ENCODE measurements around the gene ACOT11.
A peak's percentile ranks its signal among the peaks of the same experiment; 100 is the strongest.

The ACOT11 gene

DNA sequence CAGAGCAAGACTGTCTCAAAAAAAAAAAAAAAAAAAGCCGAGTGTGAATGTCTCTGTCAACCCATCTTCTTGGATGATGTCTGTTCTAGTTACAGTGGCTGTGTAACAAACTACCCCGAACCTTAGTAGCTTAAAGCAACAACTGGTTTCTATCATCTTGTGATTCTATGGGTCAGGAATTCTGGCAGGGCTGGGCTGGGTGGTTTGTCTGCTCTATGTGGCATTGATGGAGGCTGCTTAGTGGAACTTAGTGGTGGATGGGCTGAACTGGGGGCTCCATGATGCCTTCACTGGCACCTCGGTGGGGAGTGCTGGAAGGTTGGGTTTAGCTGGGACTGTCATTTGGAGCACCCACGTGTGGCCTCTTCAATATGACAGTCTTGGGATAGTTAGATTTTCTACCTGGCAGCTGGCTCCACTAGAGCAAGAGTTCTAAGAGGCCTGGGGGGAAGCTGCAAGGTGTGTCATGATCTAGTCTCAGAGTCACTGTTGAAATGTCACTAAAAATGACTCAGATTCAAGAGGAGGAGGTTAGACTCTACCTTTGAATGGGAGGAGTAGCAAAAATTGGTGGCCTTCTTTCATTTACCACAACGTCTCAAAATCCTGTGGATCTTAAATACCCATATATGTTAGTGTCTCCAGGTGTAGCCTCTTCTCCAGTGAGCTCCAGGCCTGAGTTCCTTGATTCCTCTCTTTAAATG lies 18.6 kb downstream of the ACOT11 start:
- no peak for DNase-seq

DNA sequence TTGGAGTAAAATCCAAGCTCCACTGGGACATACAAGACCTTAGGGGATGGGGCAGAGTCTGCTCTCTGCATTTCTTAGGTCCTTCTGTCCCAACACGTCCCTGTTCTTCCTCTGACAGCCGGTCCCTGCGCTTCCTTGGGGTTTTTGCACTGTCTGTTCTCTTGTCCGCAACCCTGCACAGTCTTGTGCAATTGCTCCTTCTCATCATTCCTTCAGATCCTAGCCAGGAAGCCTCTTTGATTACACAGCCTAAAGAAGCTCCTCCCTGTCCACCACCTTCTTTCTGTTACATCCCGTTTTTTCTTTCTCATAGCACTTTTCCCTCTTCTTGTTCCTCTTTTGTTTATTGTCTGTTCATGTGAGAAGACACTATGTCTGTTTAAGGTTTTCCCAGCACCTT lies 19.9 kb downstream of the ACOT11 start:
- DNase-seq = no peak

DNA sequence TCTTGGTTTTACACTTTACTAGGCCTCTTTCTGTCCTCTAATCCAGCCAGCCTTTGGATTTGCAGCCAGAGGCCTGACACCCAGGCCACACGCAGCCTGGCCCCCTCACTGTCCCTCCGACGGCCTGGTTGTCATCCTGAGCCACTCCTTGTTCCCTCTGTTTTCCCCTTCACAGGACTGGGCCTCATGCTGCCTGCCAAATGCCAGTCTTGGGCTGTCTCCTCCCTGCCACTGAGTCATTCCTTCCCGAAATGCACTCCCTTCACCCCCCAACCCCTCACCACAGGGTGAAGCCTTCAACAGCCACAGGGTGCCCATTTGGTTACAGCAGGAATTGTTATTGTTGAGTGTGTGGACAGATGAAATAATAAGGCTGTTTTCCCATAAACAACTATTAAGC lies 21.3 kb downstream of the ACOT11 start:
- DNase-seq = no peak

DNA sequence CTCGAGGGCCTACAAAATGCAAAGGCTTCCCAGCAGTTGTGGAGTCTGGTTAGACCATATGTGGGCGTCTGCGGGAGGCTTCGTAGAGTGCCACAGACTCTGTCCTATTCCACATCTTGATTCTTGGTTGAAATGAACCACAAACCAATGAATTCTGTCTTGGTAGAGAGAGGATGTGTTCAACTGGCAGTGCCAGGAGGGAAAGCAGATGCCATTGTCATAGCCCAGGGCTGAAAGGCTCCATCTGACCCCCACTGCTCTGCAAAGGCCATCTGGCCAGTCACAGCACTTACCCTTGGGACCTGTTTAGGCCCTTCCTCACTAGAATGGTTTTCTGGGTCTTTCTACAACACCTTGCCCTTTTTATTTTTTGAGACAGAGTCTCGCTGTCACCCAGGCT lies 22.1 kb downstream of the ACOT11 start:
- DNase-seq = no peak

DNA sequence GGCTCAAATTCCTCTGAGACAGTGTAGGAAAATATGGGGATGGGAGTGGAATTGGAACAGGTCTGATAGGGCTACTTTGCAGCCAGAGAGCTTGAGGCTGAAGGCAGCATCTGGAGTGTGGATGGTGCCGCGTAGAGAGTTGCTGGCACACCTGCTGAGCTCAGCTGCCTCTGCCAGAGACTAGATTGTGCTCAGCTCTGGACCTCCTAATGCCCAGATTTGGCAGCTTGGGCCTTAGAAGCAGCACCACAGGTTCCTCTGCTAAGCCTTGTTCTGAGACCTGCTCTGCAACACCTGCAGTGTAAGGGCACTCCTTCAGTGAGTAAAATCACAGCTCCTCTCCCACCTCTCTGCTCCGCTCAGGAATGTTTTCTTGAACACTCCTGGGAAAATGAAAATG lies 23.3 kb downstream of the ACOT11 start:
- DNase-seq = peak; percentile 76

DNA sequence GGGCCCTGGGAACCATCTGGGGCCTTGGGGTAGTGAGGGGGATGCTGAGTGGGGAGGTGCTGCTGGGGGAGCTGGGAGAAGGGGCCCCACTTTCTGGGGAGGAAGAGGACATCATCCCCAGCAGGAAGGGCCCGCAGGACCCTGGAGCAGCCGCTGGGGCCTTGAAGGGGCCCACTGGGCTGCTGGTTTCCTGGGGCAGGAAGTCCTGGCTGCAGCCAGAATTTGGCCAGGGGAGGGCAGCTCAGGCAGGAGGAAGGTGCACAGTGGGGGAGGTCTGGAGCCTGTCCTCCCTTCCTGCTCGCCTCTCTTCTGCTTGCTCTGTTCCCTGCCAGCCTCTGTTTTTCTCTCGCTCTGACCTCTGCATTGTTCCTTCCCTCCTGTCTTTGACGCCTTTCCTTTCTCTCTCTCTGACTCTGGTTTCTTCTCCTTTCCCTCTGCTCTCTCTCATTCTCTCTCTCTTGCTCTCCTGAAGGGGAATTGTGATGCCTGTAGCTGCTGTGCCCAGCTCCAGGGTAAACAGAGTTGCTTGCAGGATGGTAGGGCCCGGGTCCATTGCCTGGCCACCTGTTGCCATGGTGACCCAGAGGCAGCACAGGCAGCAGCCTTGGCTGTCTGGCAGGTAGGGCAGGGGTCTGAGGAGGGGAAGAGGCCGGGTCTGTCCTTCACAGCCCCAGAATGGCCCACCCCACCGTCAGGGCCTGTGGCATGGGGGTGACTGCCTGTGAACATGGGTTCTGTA lies 23.9 kb downstream of the ACOT11 start:
- no peak for DNase-seq

DNA sequence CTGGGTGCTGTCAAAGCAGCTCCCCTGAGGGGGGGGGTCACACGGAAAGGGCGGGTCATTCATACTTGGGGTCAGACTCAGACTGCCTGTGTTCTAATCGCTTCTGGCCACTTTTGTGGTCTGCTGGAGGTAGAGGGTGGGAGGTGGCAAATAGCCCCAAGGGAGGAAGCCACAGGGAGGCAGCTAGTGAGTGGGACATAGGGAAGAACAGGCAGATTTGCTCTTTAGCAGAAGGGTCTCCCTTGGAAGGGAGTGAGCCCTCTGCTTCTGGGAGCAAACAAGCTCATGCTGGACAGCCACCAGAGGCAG lies 24.5 kb downstream of the ACOT11 start:
- no peak for DNase-seq

DNA sequence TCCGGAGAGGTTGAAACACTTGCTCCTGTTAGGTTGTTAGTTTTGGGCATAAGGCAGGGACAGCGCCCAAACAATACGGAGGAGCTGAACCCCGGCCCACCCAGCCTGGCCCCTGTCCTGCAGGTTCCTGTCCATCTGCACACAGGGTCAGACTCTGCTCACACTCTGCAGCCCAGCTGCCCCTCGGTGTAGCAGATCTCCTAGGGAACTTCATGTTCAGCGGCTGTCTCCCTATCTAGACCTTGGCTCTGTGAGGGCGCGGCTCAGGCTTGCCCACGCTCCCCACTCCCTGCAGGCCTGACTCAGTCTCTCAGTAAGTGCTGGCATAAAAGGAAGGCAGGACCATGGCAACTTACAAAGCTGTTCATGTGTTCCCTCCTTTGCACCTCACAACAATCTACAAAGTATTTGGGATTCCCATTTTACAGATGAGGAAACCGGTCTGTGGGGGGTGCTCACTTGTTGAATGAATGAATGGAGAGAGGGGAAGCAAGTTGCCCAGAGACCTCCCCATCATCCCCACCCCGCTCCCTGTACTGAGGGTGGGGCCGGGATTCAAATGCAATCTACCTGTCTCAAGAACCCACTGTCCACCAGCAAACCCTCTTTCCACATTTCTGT lies 26.2 kb downstream of the ACOT11 start:
- DNase-seq = no peak

DNA sequence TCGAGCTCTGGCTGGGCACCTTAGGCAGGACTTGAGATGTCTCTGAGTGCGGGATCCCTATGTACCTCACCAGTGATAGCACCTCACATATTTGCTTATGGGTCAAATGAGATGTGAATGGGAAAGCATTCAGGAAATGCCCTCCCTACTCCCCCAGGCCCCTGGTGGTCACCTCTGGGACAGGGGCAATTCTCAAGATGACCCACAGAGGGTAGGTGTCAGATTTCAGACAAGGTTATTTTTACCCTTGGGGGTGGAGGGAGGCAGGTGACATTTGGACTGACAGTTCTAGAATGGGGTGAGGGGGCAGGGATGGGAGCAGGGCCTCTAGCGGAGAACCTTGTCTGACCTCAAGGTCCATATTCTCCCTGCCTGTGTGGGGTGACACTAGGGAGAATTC lies 27.1 kb downstream of the ACOT11 start:
- no peak for DNase-seq

DNA sequence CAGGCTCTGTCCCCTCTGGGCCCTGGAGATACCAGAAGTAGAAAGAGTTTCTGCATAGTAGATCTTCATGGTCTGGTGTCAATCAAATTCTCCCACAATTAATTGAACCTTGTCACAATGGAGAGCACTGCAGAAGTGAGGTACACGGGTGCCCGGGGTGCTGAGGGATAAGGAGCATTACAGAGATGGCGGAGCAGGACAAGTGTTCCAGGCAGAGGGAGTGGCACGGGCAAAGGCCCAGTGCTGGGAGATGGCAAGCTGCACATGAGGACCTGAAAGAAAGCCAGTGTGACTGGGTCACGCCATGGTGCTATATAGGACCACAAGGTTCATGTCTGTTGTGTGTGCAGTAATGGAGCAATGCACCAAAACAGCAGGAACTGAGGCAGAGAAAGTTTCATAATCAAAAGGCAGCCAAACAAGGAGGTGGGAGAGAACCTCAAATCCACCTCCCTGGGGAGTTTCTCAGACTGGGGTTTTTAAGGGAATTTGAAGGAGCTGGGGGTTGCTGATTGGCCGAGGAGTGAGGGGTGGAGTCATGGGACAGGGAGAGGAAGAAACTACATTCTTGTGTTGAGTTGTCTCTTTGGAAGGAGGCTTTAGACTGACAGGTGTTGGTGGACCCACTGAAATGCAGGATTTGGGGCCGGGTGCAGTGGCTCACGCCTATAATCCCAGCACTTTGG lies 27.7 kb downstream of the ACOT11 start:
- no peak for DNase-seq

DNA sequence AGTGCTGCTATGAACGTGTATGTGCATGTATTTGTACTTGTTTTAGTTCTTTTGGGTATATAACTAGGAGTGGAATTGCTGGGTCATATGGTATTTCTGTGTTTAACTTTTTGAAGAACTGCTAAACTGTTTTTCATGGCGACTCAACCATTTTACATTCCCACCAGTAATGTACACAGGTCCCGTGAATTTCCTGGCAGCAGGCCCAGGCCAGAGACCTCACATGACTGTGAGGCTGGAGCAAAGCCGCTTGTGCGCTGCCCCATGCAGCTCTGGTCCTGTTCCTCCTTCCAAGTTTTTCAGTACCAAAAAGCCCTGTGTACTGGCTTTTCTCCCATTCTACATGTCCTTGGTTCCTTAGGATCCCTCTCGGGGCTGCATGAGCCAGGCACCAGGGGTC lies 29.6 kb downstream of the ACOT11 start:
- DNase-seq = no peak

DNA sequence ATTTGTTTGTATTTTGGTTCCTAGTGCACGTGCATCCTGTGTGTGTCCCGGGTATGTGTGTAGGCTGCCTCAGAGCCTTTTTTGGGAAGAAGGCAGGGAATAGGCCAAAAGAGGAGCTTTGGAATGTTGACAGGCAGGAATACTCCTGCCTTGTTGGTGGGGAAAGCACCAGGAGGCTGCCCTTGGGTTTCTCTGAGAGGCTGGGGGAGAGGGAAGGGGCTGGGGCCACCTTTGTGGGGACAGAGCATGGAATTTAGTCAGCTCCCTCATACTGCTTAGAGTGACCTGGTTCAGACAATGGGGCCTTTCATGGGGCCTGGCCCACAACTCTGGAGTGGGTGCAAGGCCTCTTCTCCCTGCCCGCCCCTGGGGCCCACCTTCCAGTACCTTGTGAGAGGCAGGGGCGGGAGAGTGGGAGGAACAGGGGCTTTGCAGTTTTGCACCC lies 31.3 kb downstream of the ACOT11 start:
- DNase-seq = no peak

DNA sequence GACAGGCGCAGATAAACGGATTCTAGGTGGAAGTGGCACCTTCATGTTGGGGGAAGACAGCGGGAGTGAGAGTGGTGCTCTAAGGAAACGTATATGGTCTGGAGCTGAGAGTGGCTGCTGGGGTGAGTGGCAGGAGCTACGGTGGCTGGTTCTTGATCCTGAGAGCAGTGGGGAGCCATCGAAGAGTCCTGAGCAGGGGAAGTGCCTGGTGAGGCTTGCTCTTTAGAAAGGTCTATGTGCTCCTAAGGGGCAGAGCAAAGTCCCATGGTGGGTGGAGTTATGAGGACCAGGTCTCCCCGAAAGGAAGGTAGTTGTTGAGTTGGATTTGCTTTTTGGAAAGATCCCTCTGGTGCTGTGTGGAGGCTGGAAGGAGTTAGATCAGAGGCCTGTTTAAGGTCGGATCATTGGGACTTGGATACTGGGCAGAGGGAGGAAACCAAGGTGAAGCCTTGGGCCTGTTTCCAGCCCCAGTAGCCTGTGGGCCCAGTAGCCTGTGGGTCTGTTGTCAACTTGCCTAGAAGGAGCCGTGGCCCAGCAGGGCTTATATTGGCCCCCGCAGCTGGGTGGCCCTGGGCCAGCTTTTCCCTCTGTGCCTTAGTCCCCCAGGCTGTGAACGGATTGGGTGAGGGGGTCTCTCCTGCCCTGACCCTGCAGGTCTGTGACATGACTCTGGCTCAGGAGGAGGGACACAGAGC lies 33.0 kb downstream of the ACOT11 start:
- no peak for DNase-seq

DNA sequence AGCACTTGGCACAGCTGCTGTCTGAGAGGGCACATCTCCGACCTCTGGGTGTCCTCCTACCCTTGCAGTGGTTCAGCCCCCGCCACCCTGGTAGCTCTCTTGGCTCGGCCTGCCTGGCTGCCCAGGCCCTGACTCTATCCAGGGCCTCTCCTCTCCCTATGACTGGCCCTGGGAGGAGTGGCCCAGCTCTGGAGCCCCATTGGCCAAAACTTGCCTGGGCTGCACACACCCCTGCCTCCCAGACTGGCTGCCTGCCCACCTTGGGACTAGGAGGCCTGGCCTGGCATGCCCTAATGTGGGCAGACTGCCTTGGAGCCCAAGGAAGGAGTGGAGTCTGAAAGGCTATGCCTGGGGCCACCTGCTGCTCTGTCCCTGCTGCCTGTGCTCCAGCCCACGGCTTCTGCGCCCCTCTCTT lies 33.6 kb downstream of the ACOT11 start:
- DNase-seq = peak; percentile 66

DNA sequence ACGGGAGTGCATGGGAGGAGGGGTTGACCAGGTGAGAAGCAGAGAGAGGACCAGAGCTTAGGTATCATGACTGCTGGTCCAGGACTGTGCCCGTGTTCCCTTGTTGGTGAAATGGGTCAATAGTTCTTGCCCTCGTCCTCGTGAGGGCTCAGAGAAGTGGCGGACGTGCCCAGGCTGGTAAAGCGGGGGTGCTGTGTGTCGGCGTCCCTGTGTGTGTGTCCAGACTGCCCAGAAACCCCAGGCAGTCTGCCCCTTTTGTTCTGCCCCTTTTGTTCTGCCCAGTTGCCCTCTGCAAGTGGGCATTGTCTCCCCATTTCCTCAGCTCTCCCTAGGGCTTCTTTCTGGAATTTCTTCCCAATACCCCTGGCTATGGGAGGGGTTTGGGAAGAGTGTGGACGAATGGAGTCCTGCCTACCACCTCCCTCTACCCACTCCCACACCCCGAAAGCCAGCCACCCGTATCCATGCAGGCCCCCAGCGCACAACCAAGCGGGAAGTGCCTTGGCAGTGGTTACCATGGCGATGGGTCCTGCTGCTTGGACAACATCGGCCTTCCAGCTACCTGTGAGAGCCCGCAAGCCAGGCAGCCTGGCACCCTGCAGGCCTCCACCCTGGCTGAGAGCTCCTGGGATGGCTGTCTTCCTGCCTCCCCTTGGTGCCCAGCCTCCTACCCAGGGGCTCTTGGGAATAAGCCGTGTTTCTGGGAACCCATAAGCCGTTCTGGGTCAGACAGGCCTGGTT lies 34.7 kb downstream of the ACOT11 start:
- DNase-seq = no peak

DNA sequence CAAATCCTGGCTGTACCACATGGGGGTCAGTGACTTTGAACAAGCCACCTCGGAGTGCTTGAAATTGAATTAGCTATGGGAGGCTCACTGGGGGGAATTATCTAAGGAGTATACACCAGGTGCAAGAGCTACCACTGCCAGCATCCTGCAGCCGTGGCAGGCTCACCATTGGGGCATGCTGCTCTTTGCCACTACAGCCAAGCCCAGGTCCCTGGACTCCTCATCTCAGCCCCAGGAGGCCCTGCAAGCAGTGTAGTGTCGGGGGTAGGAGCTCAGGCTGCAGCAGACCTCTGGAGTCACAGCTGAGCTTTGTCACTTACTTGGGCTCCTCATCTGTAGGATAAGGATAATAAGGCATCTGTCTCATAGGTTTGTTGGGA lies 35.3 kb downstream of the ACOT11 start:
- no peak for DNase-seq

DNA sequence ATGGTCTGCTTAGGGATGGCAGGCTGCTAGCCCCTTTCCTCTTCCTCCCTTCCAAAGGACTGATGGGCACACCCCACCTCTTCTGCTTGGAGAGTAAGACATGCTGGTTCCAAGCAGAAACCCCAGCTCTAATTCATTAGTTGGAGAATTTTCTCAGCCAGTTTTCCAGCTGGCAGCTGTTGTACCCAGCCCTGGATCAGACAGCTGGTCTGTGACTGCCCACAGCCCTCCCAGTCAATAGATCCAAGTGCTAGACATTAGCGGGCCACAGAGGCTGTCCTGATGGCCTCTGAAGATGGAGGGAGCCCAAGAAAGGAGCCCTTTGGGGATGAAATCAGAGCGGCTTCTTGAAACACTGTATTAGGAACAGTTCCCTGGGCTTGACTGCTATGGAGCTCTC lies 35.8 kb downstream of the ACOT11 start:
- DNase-seq = no peak

DNA sequence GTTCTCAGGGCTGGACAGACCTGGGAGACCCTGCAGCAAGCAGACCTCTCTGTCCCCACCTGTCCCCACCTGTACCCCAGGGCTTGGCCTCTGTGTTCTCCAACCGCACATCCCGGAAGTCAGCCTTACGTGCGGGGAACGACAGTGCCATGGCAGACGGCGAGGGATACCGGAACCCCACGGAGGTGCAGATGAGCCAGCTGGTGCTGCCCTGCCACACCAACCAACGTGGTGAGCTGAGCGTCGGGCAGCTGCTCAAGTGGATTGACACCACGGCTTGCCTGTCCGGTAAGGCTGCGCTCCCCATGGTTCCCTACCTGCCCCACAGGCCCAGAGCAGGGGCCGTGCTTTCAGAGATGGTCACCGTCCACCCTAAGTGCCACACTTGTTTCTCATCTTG lies 36.5 kb downstream of the ACOT11 start:
- DNase-seq = no peak

DNA sequence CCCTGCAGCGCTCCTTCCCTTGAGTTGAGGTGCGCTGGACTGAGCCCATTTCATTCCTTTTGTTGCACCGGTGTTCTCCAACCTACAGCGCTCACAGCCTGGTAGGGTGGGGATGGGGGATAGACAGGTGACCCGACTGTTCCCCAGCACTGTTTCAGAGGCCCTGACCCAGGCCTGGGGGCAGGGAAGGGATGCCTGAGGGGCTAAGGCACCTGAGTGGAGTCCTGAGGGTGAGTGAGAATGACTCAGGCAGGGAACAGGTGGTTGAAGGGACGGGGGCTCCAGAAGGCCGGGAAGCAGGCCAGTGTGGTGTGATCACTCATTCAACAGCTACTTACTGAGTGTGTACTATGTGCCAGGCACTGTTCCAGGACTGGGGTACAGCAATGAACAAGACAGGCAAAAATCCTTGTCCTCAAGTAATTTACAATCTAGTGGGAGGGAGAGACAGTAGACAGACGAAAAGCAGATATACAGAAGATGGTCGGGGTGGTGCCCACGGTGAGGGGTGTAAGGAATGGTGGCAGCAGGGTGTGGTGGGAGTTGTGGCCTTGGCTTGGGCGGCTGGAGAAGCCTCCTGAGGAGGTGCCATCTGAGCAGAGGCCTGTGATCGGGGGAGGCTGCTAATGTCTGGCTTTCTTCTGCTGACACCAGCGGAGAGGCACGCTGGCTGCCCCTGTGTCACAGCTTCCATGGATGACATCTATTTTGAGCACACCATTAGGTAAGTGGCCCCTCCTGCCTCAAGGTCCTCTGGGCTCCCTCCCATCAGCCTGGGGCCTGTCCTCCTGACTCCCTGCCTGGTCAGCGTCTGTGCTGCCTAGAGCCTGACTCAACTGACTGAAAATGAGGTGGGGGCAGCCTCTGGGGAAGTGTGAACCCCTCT lies 37.4 kb downstream of the ACOT11 start:
- no peak for DNase-seq

DNA sequence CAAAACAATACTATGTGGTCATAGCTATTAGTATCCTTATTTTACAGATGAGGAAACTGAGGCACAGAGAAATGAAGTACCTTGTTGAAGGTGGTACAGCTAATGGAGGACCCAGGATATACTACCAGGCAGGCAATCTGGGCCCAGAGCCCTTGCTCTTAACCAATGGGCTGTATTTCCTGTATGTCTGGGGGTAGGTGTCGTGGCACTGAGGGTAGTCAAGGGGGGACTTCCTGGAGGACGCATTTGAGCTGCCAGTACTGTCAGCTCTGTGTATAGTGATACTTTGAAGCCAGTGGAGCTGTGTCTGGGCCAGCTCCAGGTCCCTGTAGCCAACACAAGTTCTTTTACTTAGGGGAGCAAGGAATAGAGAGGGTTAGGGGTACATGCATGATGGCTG lies 40.3 kb downstream of the ACOT11 start:
- DNase-seq = no peak

DNA sequence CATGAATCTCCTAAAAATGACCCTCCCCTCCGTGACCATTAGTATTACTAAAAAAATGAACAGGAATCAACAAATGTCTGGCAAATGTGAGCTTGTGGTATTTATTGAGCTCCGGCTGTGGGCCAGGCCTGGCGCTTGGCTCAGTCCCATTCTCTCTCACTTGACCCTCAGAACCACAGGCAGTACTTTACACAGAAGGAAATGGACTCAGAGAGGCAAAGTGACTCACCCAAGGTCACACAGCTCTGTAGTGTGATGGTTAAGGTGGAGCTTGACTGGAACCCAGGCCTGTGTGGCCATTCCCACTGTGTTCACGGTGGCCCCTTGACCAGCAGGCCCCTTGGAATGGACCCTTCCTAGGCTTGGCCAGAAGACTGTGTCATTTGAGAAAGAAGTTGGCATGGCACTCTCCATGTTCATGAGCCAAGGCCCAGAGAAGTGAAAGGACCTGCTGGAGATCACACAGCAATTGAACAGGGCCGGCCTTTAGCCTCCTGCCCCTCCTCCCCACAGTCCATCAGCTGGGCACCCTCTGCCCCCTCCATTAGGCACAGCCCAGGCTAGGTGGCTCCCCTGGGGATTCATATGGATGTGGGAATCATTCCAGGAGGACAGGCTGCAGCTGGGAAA lies 43.2 kb downstream of the ACOT11 start:
- no peak for DNase-seq
